ENCODE data around the gene NUP58. TPM values are rescaled to one million over a fixed set of nuclear protein-coding genes. Genes with fewer than 3 reads are reported as not detected.

The NUP58 gene
- total and polyA plus RNA-seq, 8 donors, result 59.4 to 78.2 (median 62.6) TPM

DNA sequence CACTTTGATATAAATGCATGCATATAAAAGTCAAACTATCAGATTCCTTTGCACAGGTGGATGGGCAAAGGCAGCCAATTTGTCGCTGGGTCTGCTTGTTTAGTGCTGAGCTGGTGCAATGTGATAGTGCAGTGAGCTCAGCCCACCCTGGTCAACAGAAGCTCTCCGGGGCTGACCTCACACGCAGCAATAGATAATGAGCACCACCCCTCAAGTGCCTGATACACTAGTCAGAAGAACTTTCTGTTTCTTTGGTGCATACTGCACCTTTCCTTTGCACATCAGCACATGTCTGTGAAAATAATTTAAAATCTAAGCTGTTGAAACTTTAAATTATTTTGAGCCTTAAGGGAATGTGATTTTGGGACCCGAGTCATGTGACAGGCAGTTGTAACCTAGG lies 90.5 kb downstream of the NUP58 start:
- intact Hi-C loops (cut with DNase I), result no loop called here
- ATAC-seq, result no peak
- Histone ChIP-seq H3K27ac (no peak overlapping the region), H3K27me3 (peaks cover 0 to 20% of the 10 kb centered on the region in 2 donors), H3K9me3 (no peaks in the 10 kb centered on the region), H3K4me1 (no peaks in the 10 kb centered on the region), H3K36me3 (no peaks in the 10 kb centered on the region), H3K4me3 (no peak overlapping the region)
- no peak for TF ChIP-seq CTCF (IDR thresholded peaks at IDR 0.05)
- DNase-seq, result no peak

Other genes with a start within 250 kb of the NUP58 start
- gene PABPC3, start 205.5 kb upstream of the NUP58 start, total RNA-seq, result under 1 TPM; 0.13 to 0.17 TPM
- 1 to 10 TPM; 1.0 to 2.0 (median 1.4) TPM for gene PABPC3, start 205.5 kb upstream of the NUP58 start, polyA plus RNA-seq (ENCODE audit: insufficient read length in 6 of 6)
- under 1 TPM in 1 of 2 donors, not detected in 1; 0.13 TPM for gene AMER2, start 129.3 kb upstream of the NUP58 start, total RNA-seq
- gene AMER2, start 129.3 kb upstream of the NUP58 start, polyA plus RNA-seq (ENCODE audit: insufficient read length in 6 of 6), result under 1 TPM; 0.03 to 0.50 (median 0.10) TPM
- 10 to 100 TPM; 16.3 to 22.5 TPM for gene MTMR6, start 14.1 kb upstream of the NUP58 start, total RNA-seq
- 10 to 100 TPM; 17.6 to 23.6 (median 20.8) TPM for gene MTMR6, start 14.1 kb upstream of the NUP58 start, polyA plus RNA-seq (ENCODE audit: insufficient read length in 6 of 6)
- gene ATP8A2, start 70.3 kb downstream of the NUP58 start, total RNA-seq, result 1 to 10 TPM; 1.1 to 2.0 TPM
- 10 to 100 TPM in 4 of 6 donors, 1 to 10 TPM in 2; 6.3 to 13.4 (median 10.5) TPM for gene ATP8A2, start 70.3 kb downstream of the NUP58 start, polyA plus RNA-seq (ENCODE audit: insufficient read length in 6 of 6)